Mesenchymal stem cell (in vitro differentiated cells and primary cell): ENCODE results near the gene VPS26A.

Source experiments
- DNase-seq: peaks from one replicate; pipeline ENCODE4 v3.0.0-alpha.2; 2013
- H2AFZ ChIP-seq: one replicate; pipeline ENCODE4 v1.6.1; 2013; ENCODE audit warnings: low read depth, mild to moderate bottlenecking, control low read depth, inconsistent platforms, low read length, moderate library complexity
- H2AK5ac ChIP-seq: 2 replicates; pipeline ENCODE4 v1.6.1; 2013; ENCODE audit warnings: low read length, moderate library complexity, mild to moderate bottlenecking, inconsistent platforms; ENCODE audit not compliant: severe bottlenecking
- H2BK120ac ChIP-seq: one replicate; pipeline ENCODE4 v1.6.1; 2013; ENCODE audit warnings: low read depth, mild to moderate bottlenecking, inconsistent platforms, low read length, moderate library complexity
- H2BK12ac ChIP-seq, 2 experiments: one replicate each; pipeline ENCODE4 v1.6.1; 2013; ENCODE audit warnings: inconsistent platforms in 2 of 2, low read length in 2 of 2, mild to moderate bottlenecking in 2 of 2, moderate library complexity in 2 of 2, control low read depth in 1 of 2
- H2BK15ac ChIP-seq: one replicate; pipeline ENCODE4 v1.6.1; 2013; ENCODE audit warnings: mild to moderate bottlenecking, low read depth, inconsistent platforms; ENCODE audit not compliant: poor library complexity, severe bottlenecking
- H2BK5ac ChIP-seq: 2 replicates; pipeline ENCODE4 v1.6.1; 2013; ENCODE audit warnings: low read depth, mild to moderate bottlenecking, low read length, control low read depth, inconsistent platforms; ENCODE audit not compliant: poor library complexity, severe bottlenecking
- H3K14ac ChIP-seq, 2 experiments: one replicate each; pipeline ENCODE4 v1.6.1; 2013; ENCODE audit warnings: inconsistent platforms in 2 of 2, low read length in 2 of 2, control low read depth in 1 of 2, mild to moderate bottlenecking in 1 of 2, moderate library complexity in 1 of 2
- H3K18ac ChIP-seq, 2 experiments: one replicate each; pipeline ENCODE4 v1.6.1; 2013; ENCODE audit warnings: inconsistent platforms in 2 of 2, low read length in 2 of 2, control low read depth in 1 of 2, low read depth in 1 of 2, mild to moderate bottlenecking in 1 of 2
- H3K23ac ChIP-seq, 2 experiments: one replicate each; pipeline ENCODE4 v1.6.1; 2013; ENCODE audit warnings: inconsistent platforms in 2 of 2, low read length in 2 of 2, mild to moderate bottlenecking in 2 of 2, moderate library complexity in 2 of 2, control low read depth in 1 of 2
- H3K27ac ChIP-seq: 2 replicates; pipeline ENCODE4 v1.5.1; 2013; ENCODE audit warnings: mild to moderate bottlenecking, moderate library complexity, low read length, control low read depth, inconsistent platforms; ENCODE audit not compliant: poor library complexity, severe bottlenecking
- H3K27me3 ChIP-seq, 2 experiments: 2 replicates each; pipeline versions ENCODE4 v1.6.1 to v1.7.0; 2013; ENCODE audit warnings: low read length in 2 of 2, mild to moderate bottlenecking in 2 of 2, moderate library complexity in 2 of 2, control low read depth in 1 of 2, inconsistent platforms in 1 of 2; ENCODE audit not compliant: control insufficient read depth in 1 of 2, insufficient read depth in 1 of 2
- H3K36me3 ChIP-seq, 2 experiments: 2 replicates each; pipeline versions ENCODE4 v1.6.1 to v1.7.0; 2013; ENCODE audit warnings: low read length in 2 of 2, control low read depth in 1 of 2, inconsistent platforms in 1 of 2, low read depth in 1 of 2, mild to moderate bottlenecking in 1 of 2; ENCODE audit not compliant: insufficient read depth in 2 of 2, control insufficient read depth in 1 of 2
- H3K4ac ChIP-seq, 2 experiments: one replicate each; pipeline ENCODE4 v1.6.1; 2013; ENCODE audit warnings: inconsistent platforms in 2 of 2, low read length in 2 of 2, mild to moderate bottlenecking in 2 of 2, moderate library complexity in 2 of 2, control low read depth in 1 of 2, low read depth in 1 of 2
- H3K4me1 ChIP-seq: 2 replicates; pipeline ENCODE4 v1.6.1; 2013; ENCODE audit warnings: low read depth, low read length, control low read depth; ENCODE audit not compliant: control insufficient read depth, insufficient read depth
- H3K4me2 ChIP-seq: 2 replicates; pipeline ENCODE4 v1.6.1; 2013; ENCODE audit warnings: low read length, mild to moderate bottlenecking, inconsistent platforms; ENCODE audit not compliant: poor library complexity, severe bottlenecking
- H3K4me3 ChIP-seq, 2 experiments: 2 replicates each; pipeline versions ENCODE4 v1.5.1 to v1.7.0; 2013; ENCODE audit warnings: low read length in 2 of 2, mild to moderate bottlenecking in 2 of 2, control low read depth in 1 of 2, low read depth in 1 of 2; ENCODE audit not compliant: insufficient read depth in 1 of 2
- H3K79me1 ChIP-seq: replicated peaks from 2 replicates; pipeline ENCODE4 v1.6.1; 2013; ENCODE audit warnings: mild to moderate bottlenecking, control low read depth, low read length, inconsistent platforms; ENCODE audit not compliant: poor library complexity, severe bottlenecking
- H3K9ac ChIP-seq: 2 replicates; pipeline ENCODE4 v1.7.0; 2013; ENCODE audit warnings: mild to moderate bottlenecking, low read length, moderate library complexity
- H3K9me3 ChIP-seq: 2 replicates; pipeline ENCODE4 v1.7.0; 2013; ENCODE audit warnings: mild to moderate bottlenecking, low read length; ENCODE audit not compliant: control insufficient read depth
- H4K8ac ChIP-seq: one replicate; pipeline ENCODE4 v1.6.1; 2013; ENCODE audit warnings: inconsistent platforms, mild to moderate bottlenecking, low read length, moderate library complexity
- H4K91ac ChIP-seq: one replicate; pipeline ENCODE4 v1.6.1; 2013; ENCODE audit warnings: mild to moderate bottlenecking, low read length, inconsistent platforms
- WGBS: methylation state at CpG from one replicate; pipeline ENCODE4 v1.1.7; 2013; ENCODE audit warnings: mixed read lengths; 5-methylcytosine and 5-hydroxymethylcytosine counted together

The VPS26A gene

GRCh38 chr10:69153227-69153626, 29.2 kb downstream of the VPS26A start:
- Histone ChIP-seq H2BK15ac (no peak overlapping the region), H3K27me3 (no peaks in the 10 kb centered on the region), H3K18ac (no peak overlapping the region), H3K4me3 (no peak overlapping the region), H3K4me1 (no peaks in the 10 kb centered on the region), H3K9me3 (no peaks in the 10 kb centered on the region), H2AK5ac (no peak overlapping the region), H2BK12ac (no peak overlapping the region), H2BK5ac (no peak overlapping the region), H3K4me2 (no peak overlapping the region), H3K23ac (no peak overlapping the region), H3K4ac (no peak overlapping the region), H2BK120ac (no peak overlapping the region), H3K79me1 (peaks cover 13% of the 10 kb centered on the region), H3K9ac (no peak overlapping the region), H3K14ac (no peak overlapping the region), H3K27ac (no peak overlapping the region), H3K36me3 (peaks cover 5 to 26% of the 10 kb centered on the region in 2 experiments), H2AFZ (no peak overlapping the region), H4K8ac (no peak overlapping the region), H4K91ac (no peak overlapping the region)
- WGBS: 91% methylated on average over 6 of the region's 6 CpGs
- no peak for DNase-seq

- Histone ChIP-seq H3K4me1 (no peaks in the 10 kb centered on the region), H3K4me2 (no peak overlapping the region), H3K9ac (no peak overlapping the region), H2BK12ac (no peak overlapping the region), H3K4me3 (no peak overlapping the region), H3K79me1 (peaks cover 15% of the 10 kb centered on the region), H3K9me3 (no peaks in the 10 kb centered on the region), H3K27ac (no peak overlapping the region), H2AFZ (no peak overlapping the region), H2AK5ac (no peak overlapping the region), H3K14ac (no peak overlapping the region), H3K27me3 (no peaks in the 10 kb centered on the region), H4K8ac (no peak overlapping the region), H3K36me3 (peaks cover 18 to 81% of the 10 kb centered on the region in 2 experiments), H2BK120ac (no peak overlapping the region), H4K91ac (no peak overlapping the region), H2BK5ac (no peak overlapping the region), H3K4ac (no peak overlapping the region), H3K18ac (no peak overlapping the region), H3K23ac (no peak overlapping the region), H2BK15ac (no peak overlapping the region)
- no CpG with 5 or more reads among the region's 2 CpGs for WGBS
- DNase-seq: peak; percentile 10
These were observed 36.8 kb downstream of the VPS26A start for GRCh38 chr10:69160809-69161241.

GRCh38 chr10:69168493-69168892, 44.5 kb downstream of the VPS26A start:
- no peak overlapping the region for H3K23ac ChIP-seq
- no peak overlapping the region for H3K9ac ChIP-seq
- no peak overlapping the region for H2AK5ac ChIP-seq
- no peak overlapping the region for H4K8ac ChIP-seq
- H3K18ac ChIP-seq: no peak overlapping the region
- peaks cover 12% of the 10 kb centered on the region for H3K79me1 ChIP-seq
- no peaks in the 10 kb centered on the region for H3K9me3 ChIP-seq
- DNase-seq: no peak
- WGBS: 95% methylated on average over 3 of the region's 4 CpGs
- no peaks in the 10 kb centered on the region for H3K27me3 ChIP-seq
- no peaks in the 10 kb centered on the region for H3K4me1 ChIP-seq
- H3K27ac ChIP-seq: no peak overlapping the region
- H3K14ac ChIP-seq: no peak overlapping the region
- H2AFZ ChIP-seq: no peak overlapping the region
- no peak overlapping the region for H3K4me2 ChIP-seq
- no peak overlapping the region for H2BK120ac ChIP-seq
- no peak overlapping the region for H2BK5ac ChIP-seq
- H3K36me3 ChIP-seq: peaks cover 15 to 77% of the 10 kb centered on the region in 2 experiments
- H3K4ac ChIP-seq: no peak overlapping the region
- no peak overlapping the region for H3K4me3 ChIP-seq
- no peak overlapping the region for H2BK12ac ChIP-seq
- no peak overlapping the region for H2BK15ac ChIP-seq
- no peak overlapping the region for H4K91ac ChIP-seq

GRCh38 chr10:69172241-69172982, 48.4 kb downstream of the VPS26A start:
- Histone ChIP-seq H2BK15ac (no peak overlapping the region), H3K79me1 (peaks cover 3% of the 10 kb centered on the region), H4K8ac (no peak overlapping the region), H4K91ac (no peak overlapping the region), H2BK5ac (no peak overlapping the region), H3K4me3 (no peak overlapping the region), H3K4ac (no peak overlapping the region), H3K23ac (no peak overlapping the region), H3K4me2 (no peak overlapping the region), H2BK12ac (no peak overlapping the region), H3K9ac (no peak overlapping the region), H3K4me1 (no peaks in the 10 kb centered on the region), H3K18ac (no peak overlapping the region), H3K14ac (no peak overlapping the region), H3K27ac (no peak overlapping the region), H2BK120ac (no peak overlapping the region), H3K27me3 (no peaks in the 10 kb centered on the region), H2AK5ac (no peak overlapping the region), H3K36me3 (peaks cover 9 to 59% of the 10 kb centered on the region in 2 experiments), H2AFZ (no peak overlapping the region), H3K9me3 (no peaks in the 10 kb centered on the region)
- DNase-seq: no peak
- WGBS: 100% methylated on average over 1 of the region's 3 CpGs
